Stimulated activated CD4-positive, alpha-beta T cell treated with anti-CD3 and anti-CD28 coated beads, Interleukin-15, amount 100 ng/mL, for 48 hours (primary cell): ENCODE data around the gene CD3E.

Experiments used
- DNase-seq, 2 donors: peaks; one replicate each; pipeline ENCODE4 v3.0.0-alpha.2; 2020; ENCODE audit warnings: low read depth in 2 of 2

Gene CD3E

GRCh38 chr11:118304568-118305248 lies at the start of gene CD3E:
Gene CD3E, plus strand, starts transcription at chr11:118304730. Its CDS starts 223 bp downstream, at chr11:118304953.
- peak; percentile 55 to 63 for DNase-seq

- DNase-seq = no peak
Observed at GRCh38 chr11:118258410-118258809, 46.1 kb upstream of the CD3E start.

GRCh38 chr11:118259138-118259537 lies 45.4 kb upstream of the CD3E start:
- DNase-seq = no peak

GRCh38 chr11:118260353-118260752 lies 44.2 kb upstream of the CD3E start:
- DNase-seq = no peak

GRCh38 chr11:118263112-118263511 lies 41.4 kb upstream of the CD3E start:
- no peak for DNase-seq

- DNase-seq = no peak
Observed at GRCh38 chr11:118263695-118264568, 40.6 kb upstream of the CD3E start, which contains the start of gene MPZL2. Gene MPZL2, minus strand, starts transcription at chr11:118264297. Its CDS starts 144 bp downstream, at chr11:118264153.

GRCh38 chr11:118264569-118265465 lies 39.7 kb upstream of the CD3E start:
- no peak for DNase-seq

- DNase-seq = no peak
Observed at GRCh38 chr11:118265954-118266353, 38.6 kb upstream of the CD3E start.

- no peak for DNase-seq
Observed at GRCh38 chr11:118267486-118267885, 37.0 kb upstream of the CD3E start.

- DNase-seq = no peak
Observed at GRCh38 chr11:118272001-118272400, 32.5 kb upstream of the CD3E start.

- no peak for DNase-seq
Observed at GRCh38 chr11:118274186-118274585, 30.3 kb upstream of the CD3E start.

- no peak for DNase-seq
Observed at GRCh38 chr11:118275176-118275575, 29.4 kb upstream of the CD3E start.

- no peak for DNase-seq
Observed at GRCh38 chr11:118276422-118276821, 28.1 kb upstream of the CD3E start.

- DNase-seq = no peak
Observed at GRCh38 chr11:118277312-118277711, 27.2 kb upstream of the CD3E start.

- no peak for DNase-seq
Observed at GRCh38 chr11:118281284-118281683, 23.2 kb upstream of the CD3E start.

- no peak for DNase-seq
Observed at GRCh38 chr11:118282606-118283005, 21.9 kb upstream of the CD3E start.

GRCh38 chr11:118283037-118283636 lies 21.4 kb upstream of the CD3E start:
- DNase-seq = no peak

- DNase-seq = no peak
Observed at GRCh38 chr11:118283756-118284350, 20.7 kb upstream of the CD3E start.

- DNase-seq = no peak
Observed at GRCh38 chr11:118286545-118286944, 18.0 kb upstream of the CD3E start.

GRCh38 chr11:118287006-118287405 lies 17.5 kb upstream of the CD3E start:
- no peak for DNase-seq

GRCh38 chr11:118289401-118289800 lies 15.1 kb upstream of the CD3E start:
- no peak for DNase-seq
